GM04503 (cell line): ENCODE results near the gene RASGEF1B.
"Not testable (repeated sequence)": the region's sequence is repeated elsewhere in the genome, so short reads cannot be mapped to it uniquely, and the experiment has no call there.

Experiments
- DNase-seq: peaks from one replicate; pipeline ENCODE4 v3.0.0-alpha.2; 2012; ENCODE audit warnings: low read depth

RASGEF1B gene

GRCh38 chr4:81498046-81498445 is 26.3 kb upstream of the RASGEF1B start:
- DNase-seq, result no peak

GRCh38 chr4:81495345-81495744 is 23.6 kb upstream of the RASGEF1B start:
- DNase-seq, result no peak

- no peak for DNase-seq
These were observed 22.3 kb upstream of the RASGEF1B start for GRCh38 chr4:81494031-81494431.

GRCh38 chr4:81492606-81493230 is 21.0 kb upstream of the RASGEF1B start:
- no peak for DNase-seq

GRCh38 chr4:81491943-81492342 is 20.2 kb upstream of the RASGEF1B start:
- no peak for DNase-seq

- DNase-seq, result no peak
These were observed 18.9 kb upstream of the RASGEF1B start for GRCh38 chr4:81490403-81491160.

GRCh38 chr4:81486502-81486901 is 14.8 kb upstream of the RASGEF1B start:
- no peak for DNase-seq

- no peak for DNase-seq
These were observed 13.7 kb upstream of the RASGEF1B start for GRCh38 chr4:81485310-81485980.

GRCh38 chr4:81482326-81482725 is 10.6 kb upstream of the RASGEF1B start:
- no peak for DNase-seq

- no peak for DNase-seq
These were observed 9.4 kb upstream of the RASGEF1B start for GRCh38 chr4:81481151-81481550.

- DNase-seq, result not testable (repeated sequence)
These were observed 7.9 kb upstream of the RASGEF1B start for GRCh38 chr4:81479573-81479972.

GRCh38 chr4:81473331-81474265 is 1.9 kb upstream of the RASGEF1B start:
- DNase-seq, result not testable (repeated sequence)

- DNase-seq, result no peak
These were observed 825 bp upstream of the RASGEF1B start for GRCh38 chr4:81472281-81473182.

- no peak for DNase-seq
These were observed 464 bp downstream of the RASGEF1B start for GRCh38 chr4:81471298-81471587.

- DNase-seq, result no peak
These were observed 1.0 kb downstream of the RASGEF1B start for GRCh38 chr4:81470456-81471297.

- DNase-seq, result no peak
These were observed 1.8 kb downstream of the RASGEF1B start for GRCh38 chr4:81469781-81470455.

GRCh38 chr4:81468678-81469077 is 3.0 kb downstream of the RASGEF1B start:
- no peak for DNase-seq

- no peak for DNase-seq
These were observed 4.1 kb downstream of the RASGEF1B start for GRCh38 chr4:81467672-81467964.

- DNase-seq, result no peak
These were observed 4.7 kb downstream of the RASGEF1B start for GRCh38 chr4:81466841-81467671.
